ENCODE measurements around the gene ENDOV. TPM values are rescaled to one million over a fixed set of nuclear protein-coding genes. Genes with fewer than 3 reads are reported as not detected.
A peak's percentile ranks its signal among the peaks of the same experiment; 100 is the strongest.

ENDOV gene
- total RNA-seq, 1 experiment from 2014 or later: 10.4 TPM

DNA sequence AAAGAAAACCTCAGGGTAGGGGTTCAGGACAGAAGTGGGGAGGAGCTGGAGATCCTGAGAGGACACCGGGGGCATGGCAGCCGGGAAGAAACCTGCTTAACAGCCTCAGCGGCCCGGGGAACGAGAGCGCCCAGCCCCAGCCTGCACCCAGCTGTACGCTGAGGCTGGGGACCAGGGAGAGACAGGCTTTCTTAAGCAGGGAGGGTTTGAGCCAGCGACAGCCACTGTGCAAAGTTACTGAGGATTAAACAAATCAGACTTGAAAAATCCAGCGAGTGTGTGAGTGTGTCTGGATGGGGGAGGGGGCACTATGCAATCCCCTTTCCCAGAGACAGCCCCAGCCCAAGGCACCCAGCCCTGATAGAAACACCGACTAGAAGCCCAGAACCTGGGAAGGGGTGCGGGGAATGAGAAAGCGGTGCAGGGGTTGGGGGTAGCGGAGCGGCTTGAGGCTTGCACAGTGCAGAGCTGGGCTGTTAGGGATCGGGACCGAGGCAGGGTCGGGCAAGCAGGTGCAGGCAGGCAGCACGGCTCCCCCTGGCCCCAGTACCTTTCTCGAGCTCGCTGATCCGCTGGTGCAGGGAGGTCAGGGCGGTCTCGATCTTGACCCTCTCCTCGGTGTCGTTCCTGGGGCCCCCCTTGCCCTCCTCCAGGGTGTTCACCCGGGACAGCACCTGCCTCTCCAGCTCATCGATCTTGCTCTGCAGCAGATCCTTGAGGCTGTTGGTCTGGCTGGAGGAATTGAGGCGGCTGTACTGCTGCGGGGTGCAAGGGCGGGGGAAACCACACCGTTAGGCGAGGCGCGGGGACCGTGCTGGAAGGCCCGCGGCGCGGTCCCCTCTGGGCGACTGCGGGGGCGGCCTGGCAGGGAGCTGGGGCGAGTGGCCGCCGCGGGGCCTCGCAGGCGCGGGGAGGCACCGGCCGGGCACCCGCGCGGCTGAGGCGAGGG is 60.3 kb downstream of the ENDOV start:
- Histone ChIP-seq H3K27ac (no peak overlapping the region), H3K9me3 (replicated peaks) (no peaks in the 10 kb centered on the region), H3K4me3 (no peak overlapping the region), H3K36me3 (no peaks in the 10 kb centered on the region), H3K4me1 (no peaks in the 10 kb centered on the region), H3K27me3 (peaks cover 20% of the 10 kb centered on the region; the same call in 1 of the 2 replicates)
- no peak for DNase-seq

DNA sequence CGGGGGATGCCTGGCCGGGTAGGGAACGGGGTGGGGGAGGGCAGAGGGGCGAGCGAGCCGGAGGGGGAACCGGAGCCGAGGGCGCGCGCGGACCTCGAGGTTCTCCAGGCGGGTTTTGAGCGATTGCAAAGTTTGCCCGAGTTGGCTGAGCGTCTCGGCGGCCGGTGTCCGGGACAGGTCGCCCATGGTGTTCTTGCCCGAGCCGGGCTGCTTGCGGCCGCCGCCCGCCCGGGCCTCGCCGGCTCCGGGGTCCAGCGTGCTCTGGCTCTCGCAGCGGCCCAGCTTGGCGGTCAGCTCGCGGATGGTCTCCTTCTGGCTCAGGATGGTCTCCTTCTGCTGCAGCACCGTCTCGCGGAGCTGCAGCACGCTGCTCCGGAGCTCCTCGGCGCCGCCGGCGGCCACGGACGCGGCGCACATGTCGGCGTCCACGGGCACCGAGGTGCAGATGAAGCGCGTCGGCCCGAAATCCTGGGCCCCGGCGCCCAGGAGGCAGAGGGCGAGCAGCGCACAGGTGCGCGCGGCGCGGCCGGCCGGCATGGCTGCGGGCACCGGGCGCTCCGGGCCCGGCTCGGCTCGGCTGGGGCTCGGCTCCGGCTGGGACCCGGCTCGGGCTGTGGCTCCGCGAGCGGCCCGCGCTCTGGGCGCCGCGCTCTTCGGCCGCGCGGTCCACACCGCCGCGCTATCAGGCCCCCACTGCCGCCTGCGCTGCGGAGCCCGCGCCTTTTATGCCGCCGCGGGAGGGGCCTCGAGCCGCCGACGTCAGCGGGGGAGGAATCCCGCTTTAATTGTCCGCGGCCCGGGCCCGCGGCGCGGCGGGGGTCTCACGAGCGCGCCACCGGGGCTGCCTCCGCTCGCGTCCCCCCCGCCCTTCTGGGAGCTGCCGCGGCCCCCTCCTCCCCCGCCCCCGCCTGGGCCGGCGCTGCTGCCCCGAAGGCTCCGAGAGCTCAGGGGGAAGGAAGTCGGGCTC is 61.2 kb downstream of the ENDOV start, which contains the start of gene NPTX1:
Gene NPTX1 (minus strand): TSS at position 698 of the 967 bp plus-strand sequence. CDS start 161 bp downstream, at position 537.
- no peak within 1 kb of the TSS for H3K27ac ChIP-seq
- no peak for DNase-seq
- H3K9me3 ChIP-seq (replicated peaks): no peaks in the 10 kb centered on the region
- H3K36me3 ChIP-seq: no peaks in the 10 kb centered on the region
- H3K4me1 ChIP-seq: peaks cover 3% of the 10 kb centered on the region
- no peak within 1 kb of the TSS for H3K4me3 ChIP-seq
- peaks cover 23% of the 10 kb centered on the region; the same call in 1 of the 2 replicates for H3K27me3 ChIP-seq

DNA sequence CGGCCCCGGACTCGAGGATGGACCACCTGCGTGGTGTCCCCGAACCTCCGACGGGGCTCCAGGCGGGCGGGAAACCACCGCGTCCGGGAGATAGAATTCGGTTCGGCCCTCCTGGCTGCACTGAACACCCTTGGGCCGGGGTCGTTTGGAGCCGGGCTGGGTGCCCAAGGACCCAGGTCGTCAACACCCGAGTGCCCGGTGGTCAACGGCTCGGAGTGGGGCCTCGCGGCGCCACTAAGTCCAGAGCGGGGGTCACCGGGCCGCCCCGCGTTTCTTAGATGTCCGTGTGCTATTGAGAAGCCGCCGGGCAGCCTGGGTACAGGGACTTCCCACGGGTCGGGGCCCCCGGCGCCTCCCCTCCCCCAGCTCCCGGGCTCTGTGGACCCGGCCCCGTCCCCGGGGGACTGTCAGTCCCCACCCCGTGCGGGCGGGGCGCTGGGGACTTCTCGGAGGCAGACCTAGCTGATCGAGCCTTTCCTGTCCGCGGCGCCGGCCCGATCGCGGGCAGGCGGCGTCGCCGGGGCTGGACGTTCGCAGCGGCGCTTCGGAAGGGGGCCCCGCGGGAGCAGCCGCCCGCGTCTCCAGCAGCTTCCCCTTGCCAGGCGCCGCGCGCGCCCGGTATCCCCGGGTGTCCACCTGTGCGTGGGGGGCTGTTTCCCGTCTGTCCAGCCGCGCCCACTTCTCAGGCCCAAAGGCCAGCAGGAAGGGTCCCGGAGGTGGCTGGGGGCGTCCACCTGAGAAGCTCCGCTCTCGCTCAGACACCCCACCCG is 62.1 kb downstream of the ENDOV start:
- Histone ChIP-seq H3K9me3 (replicated peaks) (no peaks in the 10 kb centered on the region), H3K27ac (no peak overlapping the region), H3K4me1 (peaks cover 11% of the 10 kb centered on the region), H3K27me3 (peaks cover 21% of the 10 kb centered on the region; the same call in 1 of the 2 replicates), H3K36me3 (no peaks in the 10 kb centered on the region), H3K4me3 (no peak overlapping the region)
- no peak for DNase-seq

DNA sequence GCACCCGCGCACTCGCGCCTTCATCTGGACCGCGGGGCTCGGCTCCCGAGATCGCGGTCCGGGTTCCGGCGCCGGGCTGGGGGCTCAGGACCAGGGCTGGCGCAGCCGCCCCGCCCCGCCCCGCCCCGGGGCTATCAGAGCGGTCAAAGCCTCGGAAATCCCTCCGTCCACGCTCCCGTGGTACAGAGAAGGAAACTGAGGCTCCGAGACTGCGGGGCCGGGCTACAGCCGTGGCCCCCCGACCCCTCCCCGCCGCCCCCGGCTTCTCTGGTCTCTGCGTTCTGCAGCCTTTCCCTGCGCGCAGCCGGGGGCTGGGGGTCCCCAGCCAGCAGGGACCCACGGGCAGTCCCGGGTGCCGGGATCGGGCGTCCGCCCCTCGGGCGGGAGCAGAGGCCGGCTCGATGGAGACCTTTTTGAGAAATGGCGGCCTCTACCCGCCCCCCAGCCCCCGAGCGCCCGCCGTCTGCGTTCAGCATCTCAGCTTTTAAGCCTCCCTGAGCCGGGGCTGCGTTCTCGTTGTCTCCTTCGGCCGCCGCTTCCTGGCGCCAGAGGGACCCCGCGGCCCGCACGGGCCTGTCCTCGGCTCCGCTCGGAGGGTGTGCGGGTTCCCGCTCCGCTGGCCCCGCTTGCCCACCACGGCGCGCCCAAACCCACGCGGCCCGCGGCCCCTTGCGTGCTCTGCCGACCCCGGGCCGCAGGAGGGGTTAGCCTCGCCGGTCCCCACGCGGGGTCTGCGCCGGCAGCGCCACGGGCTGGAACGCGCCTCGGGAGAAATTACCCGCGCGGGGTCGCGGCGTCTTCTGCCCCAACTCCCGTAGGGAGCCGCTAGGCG is 62.9 kb downstream of the ENDOV start:
- no peaks in the 10 kb centered on the region for H3K36me3 ChIP-seq
- H3K4me3 ChIP-seq: no peak overlapping the region
- H3K27ac ChIP-seq: no peak overlapping the region
- no peaks in the 10 kb centered on the region for H3K9me3 ChIP-seq (replicated peaks)
- no peak for DNase-seq
- peaks cover 19% of the 10 kb centered on the region for H3K27me3 ChIP-seq
- H3K4me1 ChIP-seq: peaks cover 12% of the 10 kb centered on the region

DNA sequence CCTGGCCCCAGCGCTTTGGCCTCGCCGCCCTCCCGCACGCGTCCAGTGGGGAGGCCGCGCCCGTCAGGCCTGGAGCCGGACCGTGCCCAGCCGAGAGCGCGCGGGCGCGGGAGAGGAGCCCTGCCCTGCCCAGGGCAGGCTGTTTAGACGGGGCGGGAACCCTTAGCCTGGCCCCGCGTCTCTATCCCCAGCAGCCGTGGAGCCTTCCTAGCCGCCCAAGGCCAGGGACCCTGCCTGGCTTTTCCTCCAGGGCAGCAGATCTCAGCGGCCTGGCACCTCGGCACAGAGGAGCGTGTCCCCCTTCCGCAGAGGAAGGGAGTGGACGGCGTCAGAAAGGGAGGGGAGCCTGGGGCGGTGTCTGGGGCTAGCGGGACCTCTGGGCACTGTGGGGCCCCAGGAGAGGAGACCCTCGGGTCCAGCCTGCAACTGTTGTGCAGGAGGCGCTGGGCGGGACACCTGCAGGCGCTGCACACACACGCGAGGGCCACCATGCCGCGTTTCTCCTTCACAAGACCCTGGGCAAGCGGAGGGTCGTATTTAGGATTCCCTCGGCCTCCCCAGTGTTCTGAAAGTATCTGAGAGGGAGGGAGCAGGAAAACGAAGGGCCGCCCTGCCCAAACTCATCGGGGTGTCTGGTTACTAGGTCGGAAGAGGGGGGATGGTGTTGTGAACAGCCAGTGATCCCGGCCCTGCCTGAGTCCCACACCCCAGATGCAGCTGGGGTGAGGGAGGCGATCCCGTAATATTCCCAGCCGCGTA is 63.7 kb downstream of the ENDOV start:
- Histone ChIP-seq H3K4me3 (no peak overlapping the region), H3K27me3 (peaks cover 25% of the 10 kb centered on the region), H3K4me1 (peaks cover 12% of the 10 kb centered on the region), H3K9me3 (replicated peaks) (no peaks in the 10 kb centered on the region), H3K27ac (no peak overlapping the region), H3K36me3 (no peaks in the 10 kb centered on the region)
- no peak for DNase-seq

DNA sequence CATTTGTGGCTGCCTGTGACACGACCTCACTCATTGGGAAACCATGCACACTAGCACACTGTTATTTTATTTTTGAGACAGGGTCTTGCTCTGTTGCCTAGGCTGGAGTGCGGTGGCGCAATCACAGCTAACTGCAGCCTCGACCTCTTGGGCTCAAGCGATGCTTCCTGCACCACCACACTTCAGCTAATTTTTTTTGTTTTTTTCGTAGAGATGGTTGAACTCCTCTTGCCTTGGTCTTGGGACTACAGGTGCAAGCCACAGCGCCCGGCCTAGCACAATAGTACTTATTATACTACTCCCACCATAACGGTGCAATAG is 64.2 kb downstream of the ENDOV start:
- no peaks in the 10 kb centered on the region for H3K9me3 ChIP-seq (replicated peaks)
- DNase-seq: no peak
- peaks cover 28% of the 10 kb centered on the region for H3K27me3 ChIP-seq
- no peak overlapping the region for H3K4me3 ChIP-seq
- H3K36me3 ChIP-seq: no peaks in the 10 kb centered on the region
- H3K4me1 ChIP-seq: peaks cover 12% of the 10 kb centered on the region
- H3K27ac ChIP-seq: no peak overlapping the region

DNA sequence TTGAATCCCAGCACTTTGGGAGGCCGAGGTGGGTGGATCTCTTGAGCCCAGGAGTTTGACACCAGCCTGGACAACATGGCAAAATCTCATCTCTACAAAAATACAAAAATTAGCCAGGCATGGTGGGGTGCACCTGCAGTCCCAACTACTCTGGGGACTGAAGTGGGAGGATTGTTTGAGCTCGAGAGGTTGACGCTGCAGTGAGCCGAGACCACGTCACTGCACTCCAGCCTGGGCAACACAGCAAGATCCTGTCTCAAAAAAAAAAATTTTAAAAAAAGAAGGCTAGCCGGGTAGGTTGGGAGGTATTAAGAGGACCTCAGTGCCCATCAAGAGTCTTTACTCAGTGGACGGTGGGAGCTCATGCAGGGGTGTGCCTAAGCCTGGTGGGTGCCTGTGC is 65.3 kb downstream of the ENDOV start:
- no peaks in the 10 kb centered on the region for H3K9me3 ChIP-seq (replicated peaks)
- no peaks in the 10 kb centered on the region for H3K36me3 ChIP-seq
- peaks cover 12% of the 10 kb centered on the region for H3K4me1 ChIP-seq
- no peak overlapping the region for H3K4me3 ChIP-seq
- H3K27me3 ChIP-seq: peaks cover 30% of the 10 kb centered on the region
- H3K27ac ChIP-seq: no peak overlapping the region
- no peak for DNase-seq

DNA sequence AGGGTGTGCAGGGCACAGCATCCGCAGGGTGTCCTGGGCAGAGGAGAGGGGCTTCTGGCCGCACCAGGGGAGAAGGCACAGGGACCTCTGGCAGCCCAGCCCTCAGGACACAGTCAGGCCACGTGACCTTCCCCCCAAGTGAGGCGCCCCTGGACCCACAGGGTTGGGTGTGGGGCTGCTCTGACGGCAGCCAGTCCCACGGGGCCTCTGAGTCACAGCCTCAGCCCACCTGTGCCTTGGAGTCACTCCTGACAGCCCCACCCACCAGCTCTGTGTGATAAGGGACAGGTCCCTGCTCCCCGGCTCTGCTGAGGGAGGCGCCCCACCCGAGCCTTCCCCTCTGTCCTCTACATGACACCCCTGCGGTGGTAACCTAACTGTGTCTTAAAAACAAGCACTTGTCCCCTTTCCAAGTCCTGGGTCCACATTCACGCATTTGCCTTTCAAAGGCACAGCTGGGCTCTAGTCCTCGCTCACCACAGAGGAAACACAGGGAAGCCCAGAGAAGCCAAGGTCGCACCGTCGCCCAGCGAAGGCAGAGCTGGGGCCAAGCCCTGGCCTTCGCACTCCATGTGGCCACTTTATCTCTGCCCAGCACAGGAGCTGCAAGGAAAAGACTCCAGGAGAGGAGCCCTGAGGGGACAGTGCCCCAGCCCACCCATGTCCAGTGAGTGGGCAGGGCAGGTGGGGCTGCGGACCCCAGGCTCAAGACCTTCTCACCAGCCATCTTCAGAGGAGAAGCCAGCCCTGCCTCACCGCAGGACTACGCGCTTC is 66.5 kb downstream of the ENDOV start:
- peaks cover 40% of the 10 kb centered on the region for H3K27me3 ChIP-seq
- H3K27ac ChIP-seq: no peak overlapping the region
- H3K36me3 ChIP-seq: no peaks in the 10 kb centered on the region
- DNase-seq: peak; percentile 50 to 56
- peaks cover 12% of the 10 kb centered on the region for H3K4me1 ChIP-seq
- no peak overlapping the region for H3K4me3 ChIP-seq
- no peaks in the 10 kb centered on the region for H3K9me3 ChIP-seq (replicated peaks)

DNA sequence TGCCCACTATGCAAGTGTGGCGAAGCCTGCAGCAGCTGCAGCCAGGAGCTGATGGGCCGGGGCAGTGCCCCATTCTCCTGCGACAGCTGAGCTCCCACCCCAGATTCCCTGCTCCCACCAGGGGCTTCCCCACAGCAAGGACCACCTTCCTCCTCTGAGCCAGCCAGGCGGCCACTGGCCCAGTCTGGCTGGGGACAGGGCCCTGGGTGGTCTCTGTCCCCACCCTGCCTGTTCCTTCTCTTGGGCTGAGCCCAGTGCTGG is 67.0 kb downstream of the ENDOV start:
- Histone ChIP-seq H3K4me1 (peaks cover 12% of the 10 kb centered on the region), H3K9me3 (replicated peaks) (no peaks in the 10 kb centered on the region), H3K36me3 (no peaks in the 10 kb centered on the region), H3K27me3 (peaks cover 45% of the 10 kb centered on the region), H3K27ac (no peak overlapping the region), H3K4me3 (no peak overlapping the region)
- DNase-seq: no peak

DNA sequence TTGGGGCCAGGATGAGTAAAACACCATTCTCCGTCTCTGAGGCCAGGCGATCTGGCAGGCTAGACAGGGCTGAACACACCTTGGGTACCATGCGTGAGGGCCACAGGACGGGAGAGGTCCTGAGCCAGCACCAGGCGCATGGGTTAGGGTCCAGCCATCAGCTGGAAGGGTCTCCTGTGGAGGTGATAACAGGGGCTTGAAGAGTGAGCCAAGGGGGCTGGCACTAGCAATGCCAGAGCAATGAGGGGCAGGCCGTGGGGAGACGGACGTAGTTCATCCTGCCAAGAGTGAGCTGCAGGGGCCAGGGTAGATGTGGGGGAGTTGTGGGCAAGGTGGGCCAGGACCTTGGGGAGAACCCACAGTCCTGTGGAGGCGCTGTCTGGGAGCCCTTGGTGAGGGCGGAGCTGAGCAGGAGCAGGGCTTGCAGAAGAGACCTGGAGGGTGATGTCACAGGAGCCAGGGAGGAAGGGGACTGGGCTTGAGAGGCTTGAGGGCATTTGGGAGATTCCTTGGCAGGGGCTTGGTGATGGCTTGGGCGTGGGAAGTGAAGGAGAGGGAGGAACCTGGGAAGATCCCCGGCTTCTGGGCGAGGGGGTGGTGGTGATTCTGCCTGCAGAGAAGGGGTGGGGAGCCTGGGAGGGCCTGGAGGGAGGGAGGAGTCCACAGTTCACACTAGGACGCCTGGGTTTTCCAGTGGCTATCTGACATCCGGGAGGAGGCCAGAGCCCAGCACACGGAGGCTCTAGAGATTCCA is 67.8 kb downstream of the ENDOV start:
- H3K27ac ChIP-seq: no peak overlapping the region
- no peaks in the 10 kb centered on the region for H3K36me3 ChIP-seq
- H3K27me3 ChIP-seq: peaks cover 51% of the 10 kb centered on the region
- no peak overlapping the region for H3K4me3 ChIP-seq
- H3K4me1 ChIP-seq: peaks cover 12% of the 10 kb centered on the region
- DNase-seq: peak in 1 of 2 experiments; percentile 5
- no peaks in the 10 kb centered on the region for H3K9me3 ChIP-seq (replicated peaks)

DNA sequence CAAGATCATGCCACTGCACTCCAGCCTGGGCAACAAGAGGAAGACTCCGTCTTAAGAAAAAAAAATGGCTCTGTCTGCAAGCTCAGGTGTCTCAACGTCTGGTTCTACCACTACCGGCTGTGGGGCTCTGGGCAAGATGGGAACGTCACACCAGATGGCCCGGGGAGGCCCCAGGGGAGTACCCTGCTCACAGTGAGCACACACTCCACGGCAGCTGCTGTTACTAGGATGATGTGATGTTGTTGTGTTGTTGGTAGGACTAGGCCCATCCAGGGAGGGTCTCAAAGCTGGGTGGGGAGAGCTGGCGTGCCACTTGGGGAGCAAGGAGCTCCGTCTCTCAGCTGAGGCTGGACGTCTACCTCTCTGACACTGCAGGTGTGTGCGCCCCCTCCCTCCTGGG is 70.9 kb downstream of the ENDOV start:
- no peak overlapping the region for H3K27ac ChIP-seq
- H3K4me3 ChIP-seq: no peak overlapping the region
- H3K36me3 ChIP-seq: no peaks in the 10 kb centered on the region
- peaks cover 12% of the 10 kb centered on the region for H3K4me1 ChIP-seq
- peak; percentile 64 to 65 for DNase-seq
- no peaks in the 10 kb centered on the region for H3K9me3 ChIP-seq (replicated peaks)
- peaks cover 59% of the 10 kb centered on the region for H3K27me3 ChIP-seq

DNA sequence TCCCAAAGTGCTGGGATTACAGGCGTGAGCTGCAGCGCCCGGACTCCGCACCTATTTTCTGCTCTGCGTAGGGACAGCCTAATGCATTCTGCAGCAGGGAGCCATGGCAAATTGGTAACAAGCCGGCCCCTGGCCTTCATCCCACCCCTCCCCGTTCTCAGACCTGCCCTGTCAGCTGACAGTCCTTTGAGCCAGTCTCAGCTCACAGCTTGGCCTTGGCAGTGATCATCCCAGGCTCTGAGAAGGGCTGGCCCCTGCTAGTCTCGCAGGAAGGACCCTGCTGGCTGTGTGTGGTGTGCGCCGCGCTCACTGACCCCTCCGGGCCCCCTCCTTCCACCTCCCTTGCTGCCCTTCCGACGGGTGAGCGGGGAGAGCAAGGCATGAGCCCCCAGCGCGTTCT is 71.7 kb downstream of the ENDOV start:
- H3K27ac ChIP-seq: no peak overlapping the region
- H3K36me3 ChIP-seq: no peaks in the 10 kb centered on the region
- H3K9me3 ChIP-seq (replicated peaks): no peaks in the 10 kb centered on the region
- H3K27me3 ChIP-seq: peaks cover 57% of the 10 kb centered on the region
- no peak overlapping the region for H3K4me3 ChIP-seq
- H3K4me1 ChIP-seq: peaks cover 4% of the 10 kb centered on the region
- peak in 1 of 2 experiments; percentile 7 for DNase-seq

Measured in SJCRH30 (cell line).